Spinal cord (tissue), 10 donors: ENCODE data around the gene KRTAP5-9. TPM values are rescaled to one million over a fixed set of nuclear protein-coding genes. Genes with fewer than 3 reads are reported as not detected.
"Not testable (repeated sequence)": the region's sequence is repeated elsewhere in the genome, so short reads cannot be mapped to it uniquely, and the experiment has no call there.

ENCODE experiments used
- DNase-seq, 6 donors: peaks; one replicate each; pipeline versions ENCODE4 v3.0.0 to v3.0.0-alpha.2; 2013 to 2015; ENCODE audit warnings: low spot score in 6 of 6, low read depth in 4 of 6
- H3K27ac ChIP-seq: one replicate; pipeline ENCODE4 v1.5.1; 2013; ENCODE audit warnings: low read depth, low read length, control low read depth
- H3K27me3 ChIP-seq: one replicate; pipeline ENCODE4 v1.6.1; 2013; ENCODE audit warnings: low read length; ENCODE audit not compliant: control insufficient read depth, insufficient read depth
- H3K36me3 ChIP-seq: one replicate; pipeline ENCODE4 v1.6.1; 2013; ENCODE audit warnings: low read length; ENCODE audit not compliant: control insufficient read depth, insufficient read depth
- H3K4me1 ChIP-seq: one replicate; pipeline ENCODE4 v1.6.1; 2013; ENCODE audit warnings: low read length; ENCODE audit not compliant: control insufficient read depth, insufficient read depth
- H3K4me3 ChIP-seq: one replicate; pipeline ENCODE4 v1.5.1; 2013; ENCODE audit warnings: low read depth, low read length, control low read depth
- H3K9me3 ChIP-seq: one replicate; pipeline ENCODE4 v1.6.1; 2013; ENCODE audit warnings: low read length; ENCODE audit not compliant: control insufficient read depth, insufficient read depth
- WGBS: methylation state at CpG from one replicate; pipeline ENCODE4 v1.1.5; 2013; ENCODE audit warnings: missing lambda C conversion rate; ENCODE audit not compliant: insufficient coverage; 5-methylcytosine and 5-hydroxymethylcytosine counted together
- polyA plus RNA-seq, 2 donors: library from polyadenylated mRNA; unstranded; fragments of 120-200 nt; gene quantifications; one replicate each; pipeline ENCODE4 v1.2.1, GENCODE V29; 2013; ENCODE audit not compliant: insufficient read length in 2 of 2
- total RNA-seq, 2 donors: library from RNA; depleted of rRNA in 1 of 2; stranded (reverse); fragments of 120-200 nt in 1 of 2; fragments of >200 nt in 1 of 2; gene quantifications; one replicate each; pipeline versions ENCODE4 v1.2.3 to v1.2.4, GENCODE V29; 2013 to 2014
- donor health status: healthy.

KRTAP5-9 gene
- total and polyA plus RNA-seq, 4 donors, result 0.38 to 0.71 TPM; not detected in 2

DNA sequence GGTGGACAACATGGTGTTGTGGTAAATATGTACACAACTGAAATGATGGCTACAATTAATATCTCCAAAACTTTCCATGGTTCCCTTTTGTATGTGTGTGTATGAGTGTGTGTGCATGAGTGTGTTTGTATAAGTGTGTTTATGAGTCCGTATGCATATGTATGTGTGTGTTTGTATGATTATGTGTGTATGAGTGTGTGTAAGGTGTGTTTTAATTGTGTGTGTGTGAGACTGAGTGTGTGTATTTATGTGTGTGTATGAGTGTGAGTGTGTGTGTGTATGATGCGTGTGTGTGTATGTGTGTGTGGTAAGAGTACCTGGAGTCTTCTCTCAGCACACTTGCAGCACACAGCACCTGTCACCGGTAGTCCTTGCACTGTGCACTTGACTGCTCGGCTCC, 7.8 kb downstream of the KRTAP5-9 start:
- no peak for DNase-seq
- Histone ChIP-seq H3K4me3 (no peak overlapping the region), H3K9me3 (no peaks in the 10 kb centered on the region), H3K4me1 (no peaks in the 10 kb centered on the region), H3K36me3 (no peaks in the 10 kb centered on the region), H3K27ac (no peak overlapping the region), H3K27me3 (no peaks in the 10 kb centered on the region)
- WGBS, result 100% methylated on average over 1 of the region's 4 CpGs

GRCh38 chr11:71557257-71557656, 9.0 kb downstream of the KRTAP5-9 start:
- Histone ChIP-seq H3K27ac (no peak overlapping the region), H3K9me3 (no peaks in the 10 kb centered on the region), H3K4me1 (no peaks in the 10 kb centered on the region), H3K4me3 (no peak overlapping the region), H3K36me3 (no peaks in the 10 kb centered on the region), H3K27me3 (no peaks in the 10 kb centered on the region)
- no peak for DNase-seq

- 100% methylated on average over 1 of the region's 1 CpG for WGBS
- Histone ChIP-seq H3K4me1 (no peaks in the 10 kb centered on the region), H3K4me3 (no peak overlapping the region), H3K36me3 (no peaks in the 10 kb centered on the region), H3K27ac (no peak overlapping the region), H3K9me3 (no peaks in the 10 kb centered on the region), H3K27me3 (no peaks in the 10 kb centered on the region)
- peak in 1 of 6 donors; percentile 27 for DNase-seq
Observed at GRCh38 chr11:71558996-71559395, 10.8 kb downstream of the KRTAP5-9 start.

DNA sequence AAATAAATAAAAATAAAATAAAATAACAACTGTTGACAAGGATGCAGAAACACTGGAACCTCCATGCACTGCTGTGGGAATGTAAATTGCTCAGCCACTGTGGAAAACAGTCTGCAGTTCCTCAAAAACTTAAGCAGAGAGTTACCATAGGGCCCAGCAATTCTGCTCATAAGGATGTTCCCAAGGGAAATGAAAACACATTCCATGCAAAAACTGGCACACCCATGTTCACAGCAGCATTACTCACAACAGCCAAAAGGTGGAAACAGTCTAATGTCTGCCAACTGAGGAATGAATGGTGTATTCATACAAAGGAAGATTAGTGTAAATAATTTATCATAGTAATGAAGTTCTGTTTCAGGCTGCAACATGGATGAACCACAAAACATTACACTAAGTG, 13.9 kb downstream of the KRTAP5-9 start:
- no peaks in the 10 kb centered on the region for H3K9me3 ChIP-seq
- no peaks in the 10 kb centered on the region for H3K27me3 ChIP-seq
- H3K27ac ChIP-seq, result no peak overlapping the region
- no peaks in the 10 kb centered on the region for H3K36me3 ChIP-seq
- H3K4me1 ChIP-seq, result peaks cover 10% of the 10 kb centered on the region
- DNase-seq, result no peak
- H3K4me3 ChIP-seq, result no peak overlapping the region

GRCh38 chr11:71563406-71563805, 15.2 kb downstream of the KRTAP5-9 start:
- no peaks in the 10 kb centered on the region for H3K27me3 ChIP-seq
- no peaks in the 10 kb centered on the region for H3K9me3 ChIP-seq
- WGBS, result 24% methylated on average over 8 of the region's 8 CpGs
- H3K36me3 ChIP-seq, result no peaks in the 10 kb centered on the region
- peaks cover 10% of the 10 kb centered on the region for H3K4me1 ChIP-seq
- DNase-seq, result peak in 2 of 6 donors; percentile 16 to 38
- no peak overlapping the region for H3K27ac ChIP-seq
- no peak overlapping the region for H3K4me3 ChIP-seq

DNA sequence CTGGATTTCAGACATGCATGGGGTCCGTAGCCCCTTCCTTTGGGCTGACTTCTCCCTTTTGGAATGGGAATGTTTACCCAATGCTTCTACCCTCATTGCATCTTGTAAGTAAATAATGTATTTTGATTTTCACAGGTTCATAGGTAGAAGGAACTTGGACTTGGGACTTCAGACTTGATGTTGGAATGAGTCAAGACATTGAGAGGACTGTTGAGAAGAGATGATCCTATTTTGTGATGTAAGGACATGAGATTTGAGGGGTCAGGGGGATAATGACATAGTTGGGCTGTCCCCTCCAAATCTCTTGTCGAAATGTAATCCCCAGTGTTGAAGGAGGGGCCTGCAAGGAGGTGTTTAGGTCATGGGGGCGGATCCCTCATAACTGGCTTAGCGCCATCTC, 16.2 kb downstream of the KRTAP5-9 start:
- no peak overlapping the region for H3K27ac ChIP-seq
- H3K4me1 ChIP-seq, result peaks cover 10% of the 10 kb centered on the region
- no peaks in the 10 kb centered on the region for H3K27me3 ChIP-seq
- H3K36me3 ChIP-seq, result no peaks in the 10 kb centered on the region
- H3K9me3 ChIP-seq, result no peaks in the 10 kb centered on the region
- no peak for DNase-seq
- 100% methylated on average over 2 of the region's 4 CpGs for WGBS
- H3K4me3 ChIP-seq, result no peak overlapping the region

DNA sequence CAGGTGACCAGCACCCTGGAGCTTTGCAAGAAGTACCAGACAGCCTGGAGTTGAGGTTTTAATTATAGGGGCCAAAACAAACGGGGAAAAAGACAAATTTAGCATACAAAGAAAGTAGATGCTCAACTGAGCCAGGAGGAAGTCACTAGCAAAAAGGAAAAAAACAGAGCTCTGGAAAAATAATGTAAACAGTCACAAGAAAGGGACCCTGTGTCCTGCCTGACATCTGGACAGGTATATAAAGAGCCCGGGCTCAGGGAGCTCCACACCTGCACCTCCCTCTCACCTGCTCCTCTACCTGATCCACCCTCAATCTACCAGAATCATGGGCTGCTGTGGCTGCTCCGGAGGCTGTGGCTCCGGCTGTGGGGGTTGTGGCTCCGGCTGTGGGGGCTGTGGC, 17.0 kb downstream of the KRTAP5-9 start, which contains the start of gene KRTAP5-10:
KRTAP5-10 (plus strand) TSS at position 301 of the 400 bp plus-strand sequence; CDS start at position 326, 25 bp downstream.
- WGBS, result 90% methylated on average over 4 of the region's 5 CpGs
- Histone ChIP-seq H3K4me3 (no peak within 1 kb of the TSS), H3K27ac (no peak within 1 kb of the TSS), H3K9me3 (no peaks in the 10 kb centered on the region), H3K4me1 (peaks cover 10% of the 10 kb centered on the region), H3K27me3 (no peaks in the 10 kb centered on the region), H3K36me3 (no peaks in the 10 kb centered on the region)
- DNase-seq, result no peak

DNA sequence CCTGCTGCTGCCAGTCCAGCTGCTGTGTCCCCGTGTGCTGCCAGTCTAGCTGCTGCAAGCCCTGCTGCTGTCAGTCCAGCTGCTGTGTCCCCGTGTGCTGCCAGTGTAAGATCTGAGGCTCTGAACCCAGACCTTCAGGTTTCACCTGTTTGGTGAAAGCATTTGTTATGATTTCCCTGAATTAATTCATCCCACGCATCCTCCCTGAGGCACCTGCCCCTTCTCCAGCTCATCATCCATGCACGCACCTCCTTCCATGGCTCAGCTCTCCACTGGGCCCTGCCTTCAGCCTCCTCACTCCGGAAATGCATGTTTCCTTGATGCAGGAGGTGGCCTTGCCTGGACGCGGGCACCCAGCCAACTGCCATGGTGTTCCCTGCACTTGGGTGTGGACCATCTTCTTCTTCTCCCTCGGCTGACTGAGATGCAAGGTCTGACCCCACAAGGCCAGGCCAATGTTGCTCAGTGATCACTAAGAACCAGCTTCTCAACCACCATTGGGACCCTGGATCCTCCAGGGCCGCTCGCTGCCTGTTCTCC, 17.9 kb downstream of the KRTAP5-9 start:
- no peak for DNase-seq

GRCh38 chr11:71566626-71567599, 18.7 kb downstream of the KRTAP5-9 start:
- not testable (repeated sequence) for H3K27me3 ChIP-seq, H3K4me3 ChIP-seq, H3K36me3 ChIP-seq, H3K9me3 ChIP-seq, H3K27ac ChIP-seq, DNase-seq
- WGBS, result 54% methylated on average over 9 of the region's 21 CpGs
- H3K4me1 ChIP-seq, result peaks cover 10% of the 10 kb centered on the region

More for the DNA sequence above, 17.9 kb downstream of the KRTAP5-9 start:
- Histone ChIP-seq H3K9me3 (no peaks in the 10 kb centered on the region), H3K4me1 (peaks cover 10% of the 10 kb centered on the region), H3K36me3 (no peaks in the 10 kb centered on the region), H3K27me3 (no peaks in the 10 kb centered on the region), H3K27ac (no peak overlapping the region), H3K4me3 (no peak overlapping the region)
- WGBS, result 75% methylated on average over 8 of the region's 10 CpGs

DNA sequence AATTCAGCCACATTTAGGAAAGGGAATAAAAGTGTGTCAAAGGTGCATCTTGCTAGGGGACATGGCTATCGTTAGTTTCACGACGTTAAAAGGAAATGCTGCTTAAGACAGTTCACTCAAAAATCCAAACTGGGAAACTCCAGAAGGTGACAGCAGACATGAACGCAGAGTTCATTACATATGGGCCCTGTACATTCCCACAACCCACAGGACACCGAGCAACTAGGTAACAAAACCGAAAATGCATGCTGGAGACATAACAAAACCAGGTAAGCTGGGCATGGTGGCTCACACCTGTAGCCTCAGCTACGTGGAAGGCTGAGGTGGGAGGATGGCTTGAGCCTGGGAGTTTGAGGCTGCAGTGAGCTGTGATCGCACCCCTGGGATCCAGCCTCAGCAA, 19.4 kb downstream of the KRTAP5-9 start:
- 86% methylated on average over 2 of the region's 8 CpGs for WGBS
- H3K4me3 ChIP-seq, H3K27me3 ChIP-seq, H3K27ac ChIP-seq, H3K9me3 ChIP-seq, H3K36me3 ChIP-seq: not testable (repeated sequence)
- DNase-seq, result peak in 1 of 6 donors; percentile 50
- H3K4me1 ChIP-seq, result peaks cover 10% of the 10 kb centered on the region
